ENCODE data around the gene FBP2. TPM values are rescaled to one million over a fixed set of nuclear protein-coding genes. Genes with fewer than 3 reads are reported as not detected.

Gene FBP2
- total RNA-seq (not detected in 2 replicates), polyA plus RNA-seq (not detected in 2 replicates), polyA minus RNA-seq (ENCODE audit: low replicate concordance) (not detected in 2 replicates)
- polyA plus RNA-seq (2012) = not detected in 2 replicates

- Histone ChIP-seq H2AFZ (ENCODE audit: low read length) (no peak within 1 kb of the TSS), H3K36me3 (ENCODE audit: control insufficient read depth, insufficient read depth, low read length) (no peaks in the 10 kb centered on the region), H3K4me2 (ENCODE audit: extremely low read depth, insufficient read depth, low read length) (no peak within 1 kb of the TSS), H3K4me1 (ENCODE audit: control insufficient read depth, extremely low read depth, insufficient read depth, low read length) (no peaks in the 10 kb centered on the region), H3K27ac (ENCODE audit: insufficient read depth, low read length) (no peak within 1 kb of the TSS), H4K20me1 (ENCODE audit: control insufficient read depth, extremely low read depth, insufficient read depth, low read length) (no peaks in the 10 kb centered on the region), H3K9me3 (ENCODE audit: control insufficient read depth, insufficient read depth, low read depth, low read length) (no peaks in the 10 kb centered on the region), H3K9ac (ENCODE audit: insufficient read depth, low read length) (no peak within 1 kb of the TSS), H3K79me2 (ENCODE audit: control insufficient read depth, insufficient read depth, low read length) (no peaks in the 10 kb centered on the region), H3K4me3 (replicated peaks in 1 of 4; ENCODE audit: control extremely low read depth in 1 of 4, insufficient read depth in 1 of 4, low read depth in 3 of 4, low read length in 4 of 4) (no peak within 1 kb of the TSS), H3K27me3 (ENCODE audit: control insufficient read depth, insufficient read depth, low read length) (peaks cover 2% of the 10 kb centered on the region)
- no peak for DNase-seq (ENCODE audit: low read depth in 2 of 2)
- no peak for TF ChIP-seq EZH2 (IDR thresholded peaks at IDR 0.05; ENCODE audit: low read length, missing control alignments)
- no peak for TF ChIP-seq CTCF (conservative IDR thresholded peaks at IDR 0.05 in 1 of 2, IDR thresholded peaks at IDR 0.05 in 1 of 2; ENCODE audit: low read depth in 1 of 2, low read length in 2 of 2)
These were observed at the start of gene FBP2 for GRCh38 chr9:94593459-94594345. Gene FBP2, minus strand, starts transcription at chr9:94593824. Its CDS starts 98 bp downstream, at chr9:94593726.

DNA sequence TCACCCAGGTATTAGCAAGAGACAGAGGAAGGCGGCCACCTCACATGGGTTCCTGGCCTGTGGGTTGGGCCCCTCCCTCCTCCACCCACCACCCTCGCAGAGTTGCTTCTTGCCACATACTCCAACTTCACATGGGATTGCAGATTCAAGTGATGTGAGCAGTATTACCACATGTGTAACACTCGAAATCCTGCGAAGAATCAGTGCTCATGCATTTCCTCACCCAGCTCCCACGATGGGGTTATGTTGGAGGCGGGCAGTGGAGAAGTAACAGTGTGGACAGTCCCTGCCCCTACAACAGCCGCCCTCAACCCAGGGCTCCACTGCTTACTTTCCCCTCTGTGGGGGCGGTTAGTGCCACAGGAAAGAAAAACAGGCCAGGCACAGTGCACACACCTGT lies 49.6 kb upstream of the FBP2 start:
- Histone ChIP-seq H3K27me3 (ENCODE audit: control insufficient read depth, insufficient read depth, low read length) (peaks cover 15% of the 10 kb centered on the region), H3K4me2 (ENCODE audit: extremely low read depth, insufficient read depth, low read length) (no peak overlapping the region), H3K27ac (ENCODE audit: insufficient read depth, low read length) (no peak overlapping the region), H3K79me2 (ENCODE audit: control insufficient read depth, insufficient read depth, low read length) (no peaks in the 10 kb centered on the region), H3K9me3 (ENCODE audit: control insufficient read depth, insufficient read depth, low read depth, low read length) (no peaks in the 10 kb centered on the region), H3K9ac (ENCODE audit: insufficient read depth, low read length) (no peak overlapping the region), H4K20me1 (ENCODE audit: control insufficient read depth, extremely low read depth, insufficient read depth, low read length) (no peaks in the 10 kb centered on the region), H3K36me3 (ENCODE audit: control insufficient read depth, insufficient read depth, low read length) (no peaks in the 10 kb centered on the region), H3K4me1 (ENCODE audit: control insufficient read depth, extremely low read depth, insufficient read depth, low read length) (no peaks in the 10 kb centered on the region), H3K4me3 (replicated peaks in 1 of 4; ENCODE audit: control extremely low read depth in 1 of 4, insufficient read depth in 1 of 4, low read depth in 3 of 4, low read length in 4 of 4) (no peak overlapping the region), H2AFZ (ENCODE audit: low read length) (no peak overlapping the region)
- TF ChIP-seq EZH2 (IDR thresholded peaks at IDR 0.05; ENCODE audit: low read length, missing control alignments) (no peak), CTCF (conservative IDR thresholded peaks at IDR 0.05 in 1 of 2, IDR thresholded peaks at IDR 0.05 in 1 of 2; ENCODE audit: low read depth in 1 of 2, low read length in 2 of 2) (no peak)
- DNase-seq (ENCODE audit: low read depth in 2 of 2) = no peak

DNA sequence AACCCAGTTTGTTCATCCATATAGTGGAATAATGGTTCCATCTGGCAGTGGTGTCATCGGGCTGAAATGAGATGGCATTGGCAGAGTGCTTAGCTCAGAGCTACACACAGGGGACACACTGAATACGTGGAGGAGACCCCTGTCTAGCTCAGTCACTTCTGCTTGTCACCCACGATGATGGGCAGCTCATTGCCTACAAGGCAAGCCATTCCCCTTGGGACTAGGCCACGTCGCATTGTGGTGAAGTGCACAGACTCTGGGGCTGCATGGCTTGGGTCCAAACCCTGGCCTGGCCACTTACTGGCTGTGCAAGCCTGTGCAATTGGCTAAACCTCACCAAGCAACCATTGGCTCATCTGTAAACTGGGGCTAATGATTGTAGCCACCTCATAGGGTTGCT lies 48.9 kb upstream of the FBP2 start:
- Histone ChIP-seq H3K4me3 (replicated peaks in 1 of 4; ENCODE audit: control extremely low read depth in 1 of 4, insufficient read depth in 1 of 4, low read depth in 3 of 4, low read length in 4 of 4) (no peak overlapping the region), H3K4me1 (ENCODE audit: control insufficient read depth, extremely low read depth, insufficient read depth, low read length) (no peaks in the 10 kb centered on the region), H3K36me3 (ENCODE audit: control insufficient read depth, insufficient read depth, low read length) (no peaks in the 10 kb centered on the region), H3K9ac (ENCODE audit: insufficient read depth, low read length) (no peak overlapping the region), H3K79me2 (ENCODE audit: control insufficient read depth, insufficient read depth, low read length) (no peaks in the 10 kb centered on the region), H4K20me1 (ENCODE audit: control insufficient read depth, extremely low read depth, insufficient read depth, low read length) (no peaks in the 10 kb centered on the region), H2AFZ (ENCODE audit: low read length) (no peak overlapping the region), H3K27me3 (ENCODE audit: control insufficient read depth, insufficient read depth, low read length) (peaks cover 15% of the 10 kb centered on the region), H3K9me3 (ENCODE audit: control insufficient read depth, insufficient read depth, low read depth, low read length) (no peaks in the 10 kb centered on the region), H3K27ac (ENCODE audit: insufficient read depth, low read length) (no peak overlapping the region), H3K4me2 (ENCODE audit: extremely low read depth, insufficient read depth, low read length) (no peak overlapping the region)
- TF ChIP-seq EZH2 (IDR thresholded peaks at IDR 0.05; ENCODE audit: low read length, missing control alignments) (no peak), CTCF (conservative IDR thresholded peaks at IDR 0.05 in 1 of 2, IDR thresholded peaks at IDR 0.05 in 1 of 2; ENCODE audit: low read depth in 1 of 2, low read length in 2 of 2) (no peak)
- no peak for DNase-seq (ENCODE audit: low read depth in 2 of 2)
